GM12873 (cell line): Measurements from ENCODE around the gene AATK.
A peak's percentile ranks its signal among the peaks of the same experiment; 100 is the strongest.

Experiments
- TF ChIP-seq, protein P1 (sequence below): IDR thresholded peaks from 2 replicates; pipeline ENCODE4 v1.5.1; 2012; ENCODE audit warnings: low read depth, mild to moderate bottlenecking, moderate library complexity, low read length, control low read depth; ENCODE audit not compliant: insufficient read depth; ENCODE audit errors: missing control alignments

Gene AATK

GRCh38 chr17:81143717-81144422 is 22.2 kb downstream of the AATK start:
- TF ChIP-seq, protein P1, sequence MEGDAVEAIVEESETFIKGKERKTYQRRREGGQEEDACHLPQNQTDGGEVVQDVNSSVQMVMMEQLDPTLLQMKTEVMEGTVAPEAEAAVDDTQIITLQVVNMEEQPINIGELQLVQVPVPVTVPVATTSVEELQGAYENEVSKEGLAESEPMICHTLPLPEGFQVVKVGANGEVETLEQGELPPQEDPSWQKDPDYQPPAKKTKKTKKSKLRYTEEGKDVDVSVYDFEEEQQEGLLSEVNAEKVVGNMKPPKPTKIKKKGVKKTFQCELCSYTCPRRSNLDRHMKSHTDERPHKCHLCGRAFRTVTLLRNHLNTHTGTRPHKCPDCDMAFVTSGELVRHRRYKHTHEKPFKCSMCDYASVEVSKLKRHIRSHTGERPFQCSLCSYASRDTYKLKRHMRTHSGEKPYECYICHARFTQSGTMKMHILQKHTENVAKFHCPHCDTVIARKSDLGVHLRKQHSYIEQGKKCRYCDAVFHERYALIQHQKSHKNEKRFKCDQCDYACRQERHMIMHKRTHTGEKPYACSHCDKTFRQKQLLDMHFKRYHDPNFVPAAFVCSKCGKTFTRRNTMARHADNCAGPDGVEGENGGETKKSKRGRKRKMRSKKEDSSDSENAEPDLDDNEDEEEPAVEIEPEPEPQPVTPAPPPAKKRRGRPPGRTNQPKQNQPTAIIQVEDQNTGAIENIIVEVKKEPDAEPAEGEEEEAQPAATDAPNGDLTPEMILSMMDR: no peak

- TF ChIP-seq, protein P1: no peak
Measured at GRCh38 chr17:81143200-81143527, 22.9 kb downstream of the AATK start.

- TF ChIP-seq, protein P1: peak; percentile 75
Measured at GRCh38 chr17:81142301-81143199, 23.5 kb downstream of the AATK start.

GRCh38 chr17:81140695-81141094 is 25.3 kb downstream of the AATK start:
- TF ChIP-seq, protein P1: no peak

GRCh38 chr17:81140018-81140417 is 26.0 kb downstream of the AATK start:
- TF ChIP-seq, protein P1: no peak

DNA sequence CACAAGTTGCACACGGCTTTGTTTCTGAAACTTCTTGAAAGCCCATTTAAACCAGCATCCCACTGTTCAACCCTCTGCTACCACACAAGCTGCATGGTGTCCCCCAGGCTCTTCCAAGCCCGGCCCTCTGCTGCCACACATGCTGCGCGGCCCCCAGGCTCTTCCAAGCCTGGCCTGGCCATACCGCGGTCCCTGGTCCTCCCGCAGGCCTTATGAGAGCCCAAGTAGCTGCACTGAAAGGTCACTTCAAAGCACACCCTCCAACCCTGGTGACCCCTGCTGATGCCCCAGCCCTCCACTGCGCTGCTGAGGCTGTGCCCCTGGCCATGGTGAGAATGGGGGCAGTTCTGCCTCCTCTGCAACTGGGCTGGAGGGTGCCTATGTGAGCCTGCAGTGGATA is 26.6 kb downstream of the AATK start:
- TF ChIP-seq, protein P1: no peak

DNA sequence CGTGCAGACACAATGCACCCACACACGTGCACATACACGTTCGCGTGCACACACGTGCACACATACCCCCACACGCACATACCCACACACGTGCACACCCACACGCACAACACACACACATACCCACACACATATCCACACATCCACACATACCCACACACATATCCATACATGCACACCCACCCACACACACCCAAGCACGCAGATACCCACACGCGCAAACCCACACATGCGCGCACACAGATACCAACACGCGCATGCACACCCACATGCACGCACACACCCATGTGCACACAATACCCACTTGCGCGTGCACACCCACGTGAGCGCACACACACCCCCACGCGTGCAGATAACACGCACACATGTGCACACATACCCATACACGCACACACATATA is 27.5 kb downstream of the AATK start:
- TF ChIP-seq, protein P1: no peak
